B cell (primary cell): ENCODE data around the gene ALOX12. TPM values are rescaled to one million over a fixed set of nuclear protein-coding genes. Genes with fewer than 3 reads are reported as not detected.

ENCODE experiments used
- ATAC-seq: fragments of 200-7000 bp; cut with Tn5 transposase; one replicate; pipeline ENCODE4 v1.10.0; 2021; ENCODE audit warnings: low read depth, mild to moderate bottlenecking, moderate number of reproducible peaks, moderate library complexity
- CTCF ChIA-PET: fragments of 350-600 bp; sonication (Branson Sonifier 250); formaldehyde crosslinking; loops from one replicate; lab custom pipeline; 2021; ENCODE audit warnings: antibody characterized with exemption, inconsistent platforms; lab: Charles Lee
- POLR2A ChIA-PET: fragments of 350-600 bp; sonication (Branson Sonifier 250); formaldehyde crosslinking; loops from one replicate; lab custom pipeline; 2021; ENCODE audit warnings: antibody characterized with exemption; lab: Charles Lee
- DNase-seq: peaks from one replicate; pipeline ENCODE4 v3.0.0; 2013
- H2AFZ ChIP-seq: 2 replicates; pipeline ENCODE4 v1.6.1; 2012; ENCODE audit warnings: mild to moderate bottlenecking, low read depth, low read length; ENCODE audit not compliant: insufficient read depth, poor library complexity, severe bottlenecking
- H3K27ac ChIP-seq, 2 donors: 1 replicate in 1 of 2; 2 replicates in 1 of 2; pipeline ENCODE4 v1.5.1; 2012 to 2013; ENCODE audit warnings: low read length in 2 of 2, mild to moderate bottlenecking in 2 of 2, moderate library complexity in 1 of 2
- H3K27me3 ChIP-seq, 4 experiments: fragments of 200-600 bp in 1 of 4; sonication (generic) in 1 of 4; replicated peaks in 1 of 4; 1 replicate in 2 of 4; 2 replicates in 2 of 4; pipeline versions ENCODE4 v1.6.1 to v1.7.0; 2013 to 2016; ENCODE audit warnings: low read length in 3 of 4, mild to moderate bottlenecking in 2 of 4, mixed read lengths in 1 of 4, moderate library complexity in 1 of 4; ENCODE audit not compliant: insufficient read depth in 4 of 4, control insufficient read depth in 3 of 4; ENCODE audit errors: control extremely low read depth in 1 of 4
- H3K36me3 ChIP-seq, 2 experiments: replicated peaks in 1 of 2; 1 replicate in 1 of 2; 2 replicates in 1 of 2; pipeline versions ENCODE4 v1.6.1 to v1.7.1; 2013; ENCODE audit warnings: low read length in 1 of 2; ENCODE audit not compliant: insufficient read depth in 2 of 2, control insufficient read depth in 1 of 2; ENCODE audit errors: control extremely low read depth in 1 of 2, extremely low read depth in 1 of 2
- H3K4me1 ChIP-seq, 2 donors: fragments of 200-600 bp in 1 of 2; sonication (generic) in 1 of 2; 1 replicate in 1 of 2; 2 replicates in 1 of 2; pipeline versions ENCODE4 v1.5.1 to v1.6.1; 2013 to 2017; ENCODE audit warnings: low read length in 2 of 2; ENCODE audit not compliant: control insufficient read depth in 2 of 2, insufficient read depth in 2 of 2
- H3K4me2 ChIP-seq: replicated peaks from 2 replicates; pipeline ENCODE3; 2012; ENCODE audit warnings: mild to moderate bottlenecking, low read depth, low read length; ENCODE audit not compliant: poor library complexity, severe bottlenecking
- H3K4me3 ChIP-seq, 5 experiments: fragments of 200-600 bp in 1 of 5; sonication (generic) in 1 of 5; 1 replicate in 3 of 5; 2 replicates in 2 of 5; pipeline versions ENCODE4 v1.5.1 to v1.7.0; 2011 to 2016; ENCODE audit warnings: low read length in 4 of 5, mild to moderate bottlenecking in 4 of 5, low read depth in 2 of 5, control low read depth in 1 of 5, moderate library complexity in 1 of 5; ENCODE audit not compliant: insufficient read depth in 1 of 5; ENCODE audit errors: control extremely low read depth in 1 of 5, extremely low read depth in 1 of 5
- H3K79me2 ChIP-seq: fragments of 200-600 bp; sonication (generic); one replicate; pipeline ENCODE4 v1.6.0; 2016; ENCODE audit warnings: low read length; ENCODE audit not compliant: control insufficient read depth, insufficient read depth
- H3K9ac ChIP-seq: fragments of 200-600 bp; sonication (generic); 2 replicates; pipeline ENCODE4 v1.6.1; 2017; ENCODE audit warnings: mild to moderate bottlenecking, low read length, moderate library complexity
- H3K9me3 ChIP-seq, 3 donors: one replicate each; pipeline versions ENCODE4 v1.6.1 to v1.7.1; 2013; ENCODE audit warnings: low read length in 2 of 3; ENCODE audit not compliant: control insufficient read depth in 2 of 3, insufficient read depth in 1 of 3; ENCODE audit errors: control extremely low read depth in 1 of 3
- H4K20me1 ChIP-seq: 2 replicates; pipeline ENCODE4 v1.6.0; 2012; ENCODE audit warnings: mild to moderate bottlenecking, low read length; ENCODE audit not compliant: insufficient read depth, control insufficient read depth, poor library complexity, severe bottlenecking
- H3K27ac Mint-ChIP-seq: one replicate; pipeline ENCODE4 v1.8.0; 2021; ENCODE audit warnings: mixed read lengths
- H3K27me3 Mint-ChIP-seq: one replicate; pipeline ENCODE4 v1.8.0; 2021; ENCODE audit warnings: mixed read lengths
- H3K4me1 Mint-ChIP-seq: one replicate; pipeline ENCODE4 v1.8.0; 2021; ENCODE audit warnings: mixed read lengths
- H3K4me3 Mint-ChIP-seq: one replicate; pipeline ENCODE4 v1.8.0; 2021; ENCODE audit warnings: mixed read lengths
- H3K9me3 Mint-ChIP-seq: one replicate; pipeline ENCODE4 v1.8.0; 2022; ENCODE audit warnings: mixed read lengths; ENCODE audit not compliant: insufficient read depth
- EZH2 ChIP-seq: IDR thresholded peaks from 2 replicates; pipeline ENCODE4 v1.6.1; 2012; ENCODE audit warnings: borderline replicate concordance, low read depth, mild to moderate bottlenecking, moderate library complexity, low read length; ENCODE audit not compliant: insufficient read depth, poor library complexity, severe bottlenecking
- WGBS: methylation state at CpG from one replicate; pipeline ENCODE4 v1.1.5; 2013; ENCODE audit warnings: missing lambda C conversion rate; ENCODE audit not compliant: insufficient coverage; 5-methylcytosine and 5-hydroxymethylcytosine counted together
- intact Hi-C: fragments of 100-400 bp; cut with micrococcal nuclease; formaldehyde crosslinking; loops from one replicate; pipeline ENCODE4 v1.10.0; 2022
- polyA plus RNA-seq: library from polyadenylated mRNA; depleted of rRNA; stranded (reverse); fragments of >200 nt; gene quantifications from 2 replicates; pipeline ENCODE4 v1.2.3, GENCODE V29; 2012
- total RNA-seq, 2 donors: library from RNA; stranded (reverse); fragments of 120-200 nt in 1 of 2; gene quantifications; 1 replicate in 1 of 2; 2 replicates in 1 of 2; pipeline versions ENCODE4 v1.2.3 to v1.2.4, GENCODE V29; 2013 to 2022
- TF ChIP-seq, protein P1 (sequence below): fragments of 200-600 bp; IDR thresholded peaks from one replicate; pipeline ENCODE4 v1.8.0; 2022; ENCODE audit warnings: antibody characterized with exemption, mild to moderate bottlenecking

The ALOX12 gene
- total and polyA plus RNA-seq, 2 donors (not counting 1 experiment from before 2014, with no cell fraction given) = 0.07 TPM; not detected in 1

DNA sequence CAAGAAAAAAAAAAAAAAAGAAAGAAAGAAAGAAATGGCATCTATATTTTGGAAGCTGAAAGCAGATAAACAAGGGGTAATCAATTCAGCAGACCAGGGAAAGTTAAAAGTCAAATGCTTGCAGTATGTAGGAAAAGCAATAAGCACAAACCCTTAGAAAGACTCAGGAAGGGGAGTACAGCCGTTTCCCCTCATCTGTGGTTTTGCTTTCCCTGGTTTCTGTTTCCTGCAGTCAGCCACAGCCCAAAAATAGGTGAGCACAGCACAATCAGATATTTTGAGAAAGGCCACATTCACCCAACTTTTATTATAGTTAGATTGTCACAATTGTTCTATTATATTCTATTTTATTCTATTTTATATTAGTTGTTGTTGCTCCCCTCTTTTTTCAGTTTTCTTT, 14.4 kb upstream of the ALOX12 start:
- Histone ChIP-seq H3K4me2 (no peak overlapping the region), H2AFZ (no peak overlapping the region)

DNA sequence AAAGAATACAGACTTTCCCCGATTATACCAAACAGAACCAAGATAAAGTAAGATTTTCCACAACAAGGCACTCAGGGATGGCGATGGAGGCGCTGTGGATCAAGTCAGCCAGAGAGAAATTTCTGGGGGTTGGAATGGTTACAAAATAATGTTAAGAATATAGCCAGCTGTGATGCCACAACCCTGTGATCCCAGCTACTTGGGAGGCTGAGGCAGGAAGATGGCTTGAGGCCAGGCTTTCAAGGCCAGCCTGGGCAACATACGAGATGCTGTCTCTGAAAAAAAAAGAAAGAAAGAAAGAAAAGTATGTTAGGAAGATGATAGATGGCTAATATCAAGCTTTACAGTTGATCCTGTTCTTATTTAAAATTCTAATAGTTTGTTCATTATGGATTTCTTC, 10.6 kb upstream of the ALOX12 start:
- H3K9me3 Mint-ChIP-seq = no peaks in the 10 kb centered on the region
- H3K27ac Mint-ChIP-seq = no peak overlapping the region
- no peak for DNase-seq
- ChIA-PET CTCF (interaction anchor here (0.7 to 1.2 kb wide), 3 partner anchors 9 to 21 kb away, joined by 3 to 4 read pairs (median 3); no protein-coding TSS in a partner anchor), POLR2A (no interaction called here)
- Histone ChIP-seq H3K9ac (no peak overlapping the region), H3K36me3 (no peaks in the 10 kb centered on the region), H2AFZ (no peak overlapping the region), H3K79me2 (no peaks in the 10 kb centered on the region), H4K20me1 (no peaks in the 10 kb centered on the region), H3K4me1 (peaks cover 0 to 4% of the 10 kb centered on the region in 2 donors), H3K4me3 (no peak overlapping the region), H3K27me3 (no peaks in the 10 kb centered on the region), H3K27ac (no peak overlapping the region), H3K4me2 (no peak overlapping the region), H3K9me3 (peaks cover 0 to 2% (median 0%) of the 10 kb centered on the region in 3 donors)
- no peak for ATAC-seq
- intact Hi-C loops = no loop called here
- WGBS = 100% methylated on average over 1 of the region's 4 CpGs
- no peaks in the 10 kb centered on the region for H3K27me3 Mint-ChIP-seq
- H3K4me3 Mint-ChIP-seq = no peak overlapping the region
- peaks cover 3% of the 10 kb centered on the region for H3K4me1 Mint-ChIP-seq
- TF ChIP-seq, protein P1, sequence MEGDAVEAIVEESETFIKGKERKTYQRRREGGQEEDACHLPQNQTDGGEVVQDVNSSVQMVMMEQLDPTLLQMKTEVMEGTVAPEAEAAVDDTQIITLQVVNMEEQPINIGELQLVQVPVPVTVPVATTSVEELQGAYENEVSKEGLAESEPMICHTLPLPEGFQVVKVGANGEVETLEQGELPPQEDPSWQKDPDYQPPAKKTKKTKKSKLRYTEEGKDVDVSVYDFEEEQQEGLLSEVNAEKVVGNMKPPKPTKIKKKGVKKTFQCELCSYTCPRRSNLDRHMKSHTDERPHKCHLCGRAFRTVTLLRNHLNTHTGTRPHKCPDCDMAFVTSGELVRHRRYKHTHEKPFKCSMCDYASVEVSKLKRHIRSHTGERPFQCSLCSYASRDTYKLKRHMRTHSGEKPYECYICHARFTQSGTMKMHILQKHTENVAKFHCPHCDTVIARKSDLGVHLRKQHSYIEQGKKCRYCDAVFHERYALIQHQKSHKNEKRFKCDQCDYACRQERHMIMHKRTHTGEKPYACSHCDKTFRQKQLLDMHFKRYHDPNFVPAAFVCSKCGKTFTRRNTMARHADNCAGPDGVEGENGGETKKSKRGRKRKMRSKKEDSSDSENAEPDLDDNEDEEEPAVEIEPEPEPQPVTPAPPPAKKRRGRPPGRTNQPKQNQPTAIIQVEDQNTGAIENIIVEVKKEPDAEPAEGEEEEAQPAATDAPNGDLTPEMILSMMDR = no peak
- no peak for TF ChIP-seq EZH2

More for the DNA sequence above, 14.4 kb upstream of the ALOX12 start:
- Histone ChIP-seq H3K79me2 (no peaks in the 10 kb centered on the region), H3K27ac (no peak overlapping the region), H3K27me3 (no peaks in the 10 kb centered on the region), H3K9me3 (peaks cover 0 to 10% (median 3%) of the 10 kb centered on the region in 3 donors), H3K4me1 (peaks cover 0 to 4% of the 10 kb centered on the region in 2 donors), H3K36me3 (no peaks in the 10 kb centered on the region), H4K20me1 (no peaks in the 10 kb centered on the region), H3K4me3 (no peak overlapping the region), H3K9ac (no peak overlapping the region)
- Mint-ChIP-seq H3K9me3 (no peaks in the 10 kb centered on the region), H3K27me3 (no peaks in the 10 kb centered on the region), H3K4me3 (no peak overlapping the region), H3K4me1 (peaks cover 3% of the 10 kb centered on the region), H3K27ac (no peak overlapping the region)
- POLR2A ChIA-PET = no interaction called here
- intact Hi-C loops = no loop called here
- TF ChIP-seq, protein P1 = no peak
- TF ChIP-seq EZH2 = no peak
- ATAC-seq (no peak), DNase-seq (no peak)
- WGBS = no CpG with 5 or more reads among the region's 1 CpG
- CTCF ChIA-PET = interaction anchor here (0.7 to 1.1 kb wide), 2 partner anchors 23 to 24 kb away, joined by 3 read pairs; no protein-coding TSS in a partner anchor
